Measurements from ENCODE around the gene CLCN7. TPM values are rescaled to one million over a fixed set of nuclear protein-coding genes. Genes with fewer than 3 reads are reported as not detected.

The CLCN7 gene
- total RNA-seq, 2 donors from 2014 or later = 43.3 to 47.0 TPM

- no peak overlapping the region for H3K4me3 ChIP-seq
- DNase-seq (ENCODE audit: low spot score) = no peak
- H3K27me3 ChIP-seq (replicated peaks; ENCODE audit: insufficient read depth) = no peaks in the 10 kb centered on the region
- H3K27ac ChIP-seq = no peak overlapping the region
- peaks cover 47% of the 10 kb centered on the region for H3K36me3 ChIP-seq
- no peak for ATAC-seq (ENCODE audit: insufficient number of reproducible peaks, low FRiP score, low read depth)
- H3K4me1 ChIP-seq (ENCODE audit: control insufficient read depth in 1 of 2, low read depth in 2 of 2) = no peaks in the 10 kb centered on the region
- no peaks in the 10 kb centered on the region for H3K9me3 ChIP-seq
- TF ChIP-seq CTCF (IDR thresholded peaks at IDR 0.05) = no peak
Measured at GRCh38 chr16:1458336-1458976, 16.4 kb downstream of the CLCN7 start.

GRCh38 chr16:1457489-1458245 is 17.2 kb downstream of the CLCN7 start:
- DNase-seq (ENCODE audit: low spot score) (no peak), ATAC-seq (ENCODE audit: insufficient number of reproducible peaks, low FRiP score, low read depth) (no peak)
- peaks cover 54% of the 10 kb centered on the region for H3K36me3 ChIP-seq
- no peaks in the 10 kb centered on the region for H3K4me1 ChIP-seq (ENCODE audit: control insufficient read depth in 1 of 2, low read depth in 2 of 2)
- no peaks in the 10 kb centered on the region for H3K9me3 ChIP-seq
- no peak overlapping the region for H3K4me3 ChIP-seq
- no peaks in the 10 kb centered on the region for H3K27me3 ChIP-seq (replicated peaks; ENCODE audit: insufficient read depth)
- no peak overlapping the region for H3K27ac ChIP-seq
- no peak for TF ChIP-seq CTCF (IDR thresholded peaks at IDR 0.05)

- ATAC-seq (ENCODE audit: insufficient number of reproducible peaks, low FRiP score, low read depth) = no peak
- Histone ChIP-seq H3K36me3 (peaks cover 60% of the 10 kb centered on the region), H3K4me3 (no peak overlapping the region), H3K9me3 (no peaks in the 10 kb centered on the region), H3K27ac (no peak overlapping the region), H3K4me1 (ENCODE audit: control insufficient read depth in 1 of 2, low read depth in 2 of 2) (no peaks in the 10 kb centered on the region), H3K27me3 (replicated peaks; ENCODE audit: insufficient read depth) (no peaks in the 10 kb centered on the region)
- no peak for TF ChIP-seq CTCF (IDR thresholded peaks at IDR 0.05)
- no peak for DNase-seq (ENCODE audit: low spot score)
Measured at GRCh38 chr16:1456951-1457350, 17.9 kb downstream of the CLCN7 start.

GRCh38 chr16:1455190-1456171 is 19.3 kb downstream of the CLCN7 start:
- H3K9me3 ChIP-seq = no peaks in the 10 kb centered on the region
- ATAC-seq (ENCODE audit: insufficient number of reproducible peaks, low FRiP score, low read depth) = no peak
- H3K4me1 ChIP-seq (ENCODE audit: control insufficient read depth in 1 of 2, low read depth in 2 of 2) = no peaks in the 10 kb centered on the region
- no peak overlapping the region for H3K4me3 ChIP-seq
- no peak for DNase-seq (ENCODE audit: low spot score)
- no peak overlapping the region for H3K27ac ChIP-seq
- no peak for TF ChIP-seq CTCF (IDR thresholded peaks at IDR 0.05)
- H3K36me3 ChIP-seq = peaks cover 63% of the 10 kb centered on the region
- H3K27me3 ChIP-seq (replicated peaks; ENCODE audit: insufficient read depth) = no peaks in the 10 kb centered on the region

GRCh38 chr16:1454561-1454960 is 20.3 kb downstream of the CLCN7 start:
- ATAC-seq (ENCODE audit: insufficient number of reproducible peaks, low FRiP score, low read depth) = no peak
- H3K27ac ChIP-seq = no peak overlapping the region
- DNase-seq (ENCODE audit: low spot score) = no peak
- H3K4me3 ChIP-seq = no peak overlapping the region
- H3K36me3 ChIP-seq = peaks cover 63% of the 10 kb centered on the region
- H3K27me3 ChIP-seq (replicated peaks; ENCODE audit: insufficient read depth) = no peaks in the 10 kb centered on the region
- no peaks in the 10 kb centered on the region for H3K9me3 ChIP-seq
- TF ChIP-seq CTCF (IDR thresholded peaks at IDR 0.05) = no peak
- no peaks in the 10 kb centered on the region for H3K4me1 ChIP-seq (ENCODE audit: control insufficient read depth in 1 of 2, low read depth in 2 of 2)

Measured in thoracic aorta (tissue), 2 donors.